H9 (cell line): ENCODE data around the gene GPD1L. TPM values are rescaled to one million over a fixed set of nuclear protein-coding genes. Genes with fewer than 3 reads are reported as not detected.

Source experiments
- DNase-seq: peaks from one replicate; pipeline ENCODE4 v3.0.0-alpha.2; 2017
- H2AFZ ChIP-seq: one replicate; pipeline ENCODE4 v1.6.1; 2013; ENCODE audit warnings: mild to moderate bottlenecking, low read length, control low read depth, moderate library complexity
- H2AK5ac ChIP-seq: 2 replicates; pipeline ENCODE4 v1.6.1; 2013; ENCODE audit warnings: low read length, control low read depth, mixed read lengths; ENCODE audit not compliant: insufficient read length
- H2BK120ac ChIP-seq: one replicate; pipeline ENCODE4 v1.6.1; 2013; ENCODE audit warnings: low read depth, mild to moderate bottlenecking, low read length, control low read depth, inconsistent platforms; ENCODE audit not compliant: poor library complexity, severe bottlenecking
- H2BK12ac ChIP-seq: 2 replicates; pipeline ENCODE4 v1.6.1; 2013; ENCODE audit warnings: low read length, control low read depth, mixed read lengths, low read depth; ENCODE audit not compliant: insufficient read length
- H2BK15ac ChIP-seq: 2 replicates; pipeline ENCODE4 v1.6.1; 2013; ENCODE audit warnings: low read depth, low read length, control low read depth
- H2BK20ac ChIP-seq: one replicate; pipeline ENCODE4 v1.6.1; 2013; ENCODE audit warnings: low read depth, mild to moderate bottlenecking, low read length, control low read depth, inconsistent platforms; ENCODE audit not compliant: poor library complexity, severe bottlenecking
- H2BK5ac ChIP-seq: 2 replicates; pipeline ENCODE4 v1.6.1; 2013; ENCODE audit warnings: low read length, control low read depth, mixed read lengths; ENCODE audit not compliant: insufficient read length
- H3K14ac ChIP-seq: 2 replicates; pipeline ENCODE4 v1.6.1; 2013; ENCODE audit warnings: low read length, control low read depth; ENCODE audit not compliant: insufficient read depth
- H3K18ac ChIP-seq: 2 replicates; pipeline ENCODE4 v1.6.1; 2013; ENCODE audit warnings: low read depth, mild to moderate bottlenecking, mixed read lengths, low read length, control low read depth; ENCODE audit not compliant: insufficient read length
- H3K23ac ChIP-seq: 2 replicates; pipeline ENCODE4 v1.6.1; 2013; ENCODE audit warnings: low read length, control low read depth, mixed read lengths, low read depth; ENCODE audit not compliant: insufficient read length
- H3K23me2 ChIP-seq: 2 replicates; pipeline ENCODE4 v1.6.1; 2013; ENCODE audit warnings: low read depth, mild to moderate bottlenecking, mixed read lengths, low read length, control low read depth; ENCODE audit not compliant: insufficient read length, poor library complexity, severe bottlenecking
- H3K27ac ChIP-seq: 2 replicates; pipeline ENCODE4 v1.5.1; 2013; ENCODE audit warnings: low read length, control low read depth, mixed read lengths, low read depth; ENCODE audit not compliant: insufficient read length
- H3K27me3 ChIP-seq: 2 replicates; pipeline ENCODE4 v1.6.1; 2013; ENCODE audit warnings: low read length, control low read depth, inconsistent platforms; ENCODE audit not compliant: insufficient read depth
- H3K4ac ChIP-seq: 2 replicates; pipeline ENCODE4 v1.6.1; 2013; ENCODE audit warnings: low read depth, mild to moderate bottlenecking, control low read depth, inconsistent platforms, low read length, moderate library complexity
- H3K4me1 ChIP-seq: 2 replicates; pipeline ENCODE4 v1.6.1; 2013; ENCODE audit warnings: low read length, control low read depth, inconsistent platforms; ENCODE audit not compliant: insufficient read depth
- H3K4me2 ChIP-seq: 2 replicates; pipeline ENCODE4 v1.6.1; 2013; ENCODE audit warnings: low read length, control low read depth, mixed read lengths; ENCODE audit not compliant: insufficient read length, insufficient read depth
- H3K56ac ChIP-seq: 2 replicates; pipeline ENCODE4 v1.6.1; 2013; ENCODE audit warnings: low read depth, mild to moderate bottlenecking, mixed read lengths, low read length, control low read depth; ENCODE audit not compliant: insufficient read length
- H3K79me1 ChIP-seq: 2 replicates; pipeline ENCODE4 v1.6.1; 2013; ENCODE audit warnings: low read depth, mild to moderate bottlenecking, moderate library complexity, low read length, control low read depth, inconsistent platforms; ENCODE audit not compliant: insufficient read depth, poor library complexity, severe bottlenecking
- H3K79me2 ChIP-seq: 2 replicates; pipeline ENCODE4 v1.6.1; 2013; ENCODE audit warnings: low read length, control low read depth, inconsistent platforms; ENCODE audit not compliant: insufficient read depth
- H3K9ac ChIP-seq: 2 replicates; pipeline ENCODE4 v1.6.1; 2013; ENCODE audit warnings: low read length, control low read depth, mixed read lengths; ENCODE audit not compliant: insufficient read length; ENCODE audit errors: extremely low read depth
- H3K9me3 ChIP-seq: one replicate; pipeline ENCODE4 v1.6.1; 2013; ENCODE audit warnings: low read depth, low read length, inconsistent platforms; ENCODE audit not compliant: control insufficient read depth
- H3T11ph ChIP-seq: one replicate; pipeline ENCODE4 v1.6.1; 2013; ENCODE audit warnings: mild to moderate bottlenecking, low read length, control low read depth, inconsistent platforms
- H4K20me1 ChIP-seq: one replicate; pipeline ENCODE4 v1.6.1; 2013; ENCODE audit not compliant: control insufficient read depth, insufficient read length, insufficient read depth
- H4K5ac ChIP-seq: 2 replicates; pipeline ENCODE4 v1.6.1; 2013; ENCODE audit warnings: low read depth, mild to moderate bottlenecking, mixed read lengths, low read length, control low read depth; ENCODE audit not compliant: insufficient read length
- H4K8ac ChIP-seq: replicated peaks from 2 replicates; pipeline ENCODE4 v1.6.1; 2013; ENCODE audit warnings: low read length, control low read depth, mixed read lengths, low read depth; ENCODE audit not compliant: insufficient read length
- H4K91ac ChIP-seq: 2 replicates; pipeline ENCODE4 v1.6.1; 2013; ENCODE audit warnings: low read depth, mild to moderate bottlenecking, moderate library complexity, mixed read lengths, low read length, control low read depth; ENCODE audit not compliant: insufficient read length
- H3K27ac Mint-ChIP-seq, 3 experiments: 2 replicates in 2 of 3; 3 replicates in 1 of 3; pipeline ENCODE4 v1.8.0; 2020 to 2021; ENCODE audit warnings: mixed read lengths in 3 of 3, mild to moderate bottlenecking in 1 of 3, moderate library complexity in 1 of 3
- H3K27me3 Mint-ChIP-seq: 2 replicates; pipeline ENCODE4 v1.8.0; 2021; ENCODE audit warnings: low read depth, mild to moderate bottlenecking, moderate library complexity, mixed read lengths
- H3K36me3 Mint-ChIP-seq, 3 experiments: 2 replicates in 2 of 3; 3 replicates in 1 of 3; pipeline ENCODE4 v1.8.0; 2020 to 2021; ENCODE audit warnings: low read depth in 3 of 3, mixed read lengths in 3 of 3; ENCODE audit not compliant: insufficient read depth in 1 of 3
- H3K4me1 Mint-ChIP-seq, 2 experiments: 2 replicates each; pipeline ENCODE4 v1.8.0; 2020; ENCODE audit warnings: mixed read lengths in 2 of 2
- H3K4me3 Mint-ChIP-seq, 2 experiments: 2 replicates in 1 of 2; 3 replicates in 1 of 2; pipeline ENCODE4 v1.8.0; 2020 to 2021; ENCODE audit warnings: mild to moderate bottlenecking in 2 of 2, mixed read lengths in 2 of 2, moderate library complexity in 1 of 2
- H3K9me3 Mint-ChIP-seq, 2 experiments: 2 replicates in 1 of 2; 3 replicates in 1 of 2; pipeline ENCODE4 v1.8.0; 2020; ENCODE audit warnings: mild to moderate bottlenecking in 2 of 2, mixed read lengths in 2 of 2, moderate library complexity in 1 of 2
- CTCF ChIP-seq: fragments of 200-600 bp; sonication (generic); conservative IDR thresholded peaks from 3 replicates; pipeline ENCODE4 v1.8.0; 2021; ENCODE audit warnings: antibody characterized with exemption, mild to moderate bottlenecking
- WGBS: extraction: QIAGEN DNeasy Blood & Tissue Kit; methylation state at CpG from one replicate; pipeline ENCODE4 v1.1.7; 2013; ENCODE audit warnings: missing lambda C conversion rate, low lambda C conversion rate, mixed read lengths; ENCODE audit not compliant: insufficient read length; ENCODE audit errors: extremely low coverage; 5-methylcytosine and 5-hydroxymethylcytosine counted together
- total RNA-seq: library from RNA; stranded (reverse); gene quantifications from 2 replicates; pipeline ENCODE4 v1.2.1, GENCODE V29; 2021

Gene GPD1L
- total RNA-seq, 1 experiment from 2014 or later, result 3.7 TPM

- peaks cover 2 to 3% of the 10 kb centered on the region in 2 experiments; a peak in 3 of 5 replicates for H3K9me3 Mint-ChIP-seq
- Histone ChIP-seq H3K4me1 (no peaks in the 10 kb centered on the region), H3K18ac (no peak overlapping the region), H3K9ac (no peak overlapping the region), H3K27me3 (peaks cover 6% of the 10 kb centered on the region; the same call in 1 of the 2 replicates), H2BK15ac (no peak overlapping the region), H3K79me1 (no peaks in the 10 kb centered on the region), H2BK12ac (no peak overlapping the region), H3K56ac (no peak overlapping the region), H4K5ac (no peak overlapping the region), H3K27ac (no peak overlapping the region), H4K8ac (no peak overlapping the region), H3K4ac (no peak overlapping the region), H3K14ac (no peak overlapping the region), H3K23me2 (peaks cover 3% of the 10 kb centered on the region), H2AFZ (no peak overlapping the region), H4K91ac (no peak overlapping the region), H3T11ph (no peak overlapping the region), H4K20me1 (no peaks in the 10 kb centered on the region), H3K9me3 (no peaks in the 10 kb centered on the region), H2BK5ac (no peak overlapping the region), H2AK5ac (no peak overlapping the region), H3K4me2 (no peak overlapping the region), H2BK120ac (no peak overlapping the region), H3K23ac (no peak overlapping the region), H3K79me2 (0 out of 2 replicates have a peak, but pooled peaks cover 2% of the 10 kb centered on the region), H2BK20ac (no peak overlapping the region)
- no peak overlapping the region for H3K4me3 Mint-ChIP-seq
- H3K27me3 Mint-ChIP-seq, result peaks cover 22% of the 10 kb centered on the region
- H3K27ac Mint-ChIP-seq, result no peak overlapping the region
- H3K4me1 Mint-ChIP-seq, result peaks cover 9% of the 10 kb centered on the region in 2 experiments
- peak; percentile 33; the same call in 2 of the 3 replicates for TF ChIP-seq CTCF
- no CpG with 5 or more reads among the region's 2 CpGs for WGBS
- DNase-seq, result no peak
- peaks cover 0 to 3% (median 1%) of the 10 kb centered on the region in 3 experiments; a peak in 4 of 7 replicates for H3K36me3 Mint-ChIP-seq
Observed at GRCh38 chr3:32109256-32109655, 2.8 kb downstream of the GPD1L start.
